ENCODE data around the gene HRAS. TPM values are rescaled to one million over a fixed set of nuclear protein-coding genes. Genes with fewer than 3 reads are reported as not detected.

HRAS gene
- total and polyA plus RNA-seq, 2 of the 8 experiments (the other 6 are each of a cell fraction or from before 2014, with no cell fraction given): 44.3 to 54.7 TPM

- no peak for TF ChIP-seq CEBPB (IDR thresholded peaks at IDR 0.05; ENCODE audit: low read depth, low read length)
- TF ChIP-seq HDAC6 (IDR thresholded peaks at IDR 0.05; ENCODE audit: low read depth, low read length): no peak
- TF ChIP-seq YY1 (IDR thresholded peaks at IDR 0.05; ENCODE audit: low read depth, low read length): no peak
- no peak for TF ChIP-seq ATF3 (IDR thresholded peaks at IDR 0.05; ENCODE audit: insufficient read depth, low read depth, low read length)
Measured at GRCh38 chr11:488062-488461, 47.3 kb downstream of the HRAS start (continued).

Measured in H1 (cell line).